ENCODE results near the gene SPEF2. TPM values are rescaled to one million over a fixed set of nuclear protein-coding genes. Genes with fewer than 3 reads are reported as not detected.
"Not testable (repeated sequence)": the region's sequence is repeated elsewhere in the genome, so short reads cannot be mapped to it uniquely, and the experiment has no call there.

Gene SPEF2
- total RNA-seq, 1 experiment from 2014 or later: 4.0 TPM

DNA sequence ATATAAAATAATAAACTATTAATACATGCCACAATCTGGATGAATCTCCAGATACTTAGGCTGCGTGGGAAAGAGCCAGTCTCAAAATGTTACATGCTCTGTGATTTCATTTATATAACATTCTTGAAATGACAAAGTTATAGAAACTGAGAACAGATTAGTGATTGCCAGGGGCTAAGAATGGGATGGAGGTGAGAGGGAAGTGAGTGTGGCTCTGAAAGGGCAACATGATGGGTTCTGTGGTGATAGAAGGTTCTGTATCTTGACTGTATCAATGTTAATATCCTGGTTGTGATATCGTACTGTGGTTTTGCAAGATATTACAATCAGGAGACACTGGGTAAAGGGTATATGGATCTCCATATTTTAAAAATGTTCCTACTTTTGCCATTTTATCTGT lies 50.7 kb downstream of the SPEF2 start:
- Histone ChIP-seq H3K4me3 (ENCODE audit: low read depth, low read length) (no peak overlapping the region), H3K27me3 (replicated peaks; ENCODE audit: control insufficient read depth, insufficient read depth, low read length) (no peaks in the 10 kb centered on the region), H3K36me3 (ENCODE audit: control insufficient read depth, insufficient read depth, low read length) (no peaks in the 10 kb centered on the region), H3K9me3 (no peaks in the 10 kb centered on the region), H3K4me1 (no peaks in the 10 kb centered on the region)
- TF ChIP-seq, protein P1, sequence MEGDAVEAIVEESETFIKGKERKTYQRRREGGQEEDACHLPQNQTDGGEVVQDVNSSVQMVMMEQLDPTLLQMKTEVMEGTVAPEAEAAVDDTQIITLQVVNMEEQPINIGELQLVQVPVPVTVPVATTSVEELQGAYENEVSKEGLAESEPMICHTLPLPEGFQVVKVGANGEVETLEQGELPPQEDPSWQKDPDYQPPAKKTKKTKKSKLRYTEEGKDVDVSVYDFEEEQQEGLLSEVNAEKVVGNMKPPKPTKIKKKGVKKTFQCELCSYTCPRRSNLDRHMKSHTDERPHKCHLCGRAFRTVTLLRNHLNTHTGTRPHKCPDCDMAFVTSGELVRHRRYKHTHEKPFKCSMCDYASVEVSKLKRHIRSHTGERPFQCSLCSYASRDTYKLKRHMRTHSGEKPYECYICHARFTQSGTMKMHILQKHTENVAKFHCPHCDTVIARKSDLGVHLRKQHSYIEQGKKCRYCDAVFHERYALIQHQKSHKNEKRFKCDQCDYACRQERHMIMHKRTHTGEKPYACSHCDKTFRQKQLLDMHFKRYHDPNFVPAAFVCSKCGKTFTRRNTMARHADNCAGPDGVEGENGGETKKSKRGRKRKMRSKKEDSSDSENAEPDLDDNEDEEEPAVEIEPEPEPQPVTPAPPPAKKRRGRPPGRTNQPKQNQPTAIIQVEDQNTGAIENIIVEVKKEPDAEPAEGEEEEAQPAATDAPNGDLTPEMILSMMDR (IDR thresholded peaks at IDR 0.05; ENCODE audit: insufficient read depth in 1 of 2, low read depth in 1 of 2, low read length in 1 of 2, severe bottlenecking in 1 of 2, unreplicated experiment in 1 of 2): no peak
- DNase-seq: no peak
- Mint-ChIP-seq H3K4me3 (ENCODE audit: unreplicated experiment) (no peak overlapping the region), H3K27me3 (ENCODE audit: insufficient read depth, unreplicated experiment) (peaks cover 4% of the 10 kb centered on the region), H3K9me3 (ENCODE audit: unreplicated experiment) (no peaks in the 10 kb centered on the region), H3K27ac (ENCODE audit: unreplicated experiment) (no peak overlapping the region), H3K36me3 (ENCODE audit: insufficient read depth, unreplicated experiment) (no peaks in the 10 kb centered on the region), H3K4me1 (ENCODE audit: low read depth, unreplicated experiment) (no peaks in the 10 kb centered on the region)
- CTCF ChIA-PET: no interaction called here
- BruUV-seq (replicated peaks): no TSS peak
- intact Hi-C loops (cut with micrococcal nuclease; ENCODE audit: unreplicated experiment): no loop called here
- POLR2A ChIA-PET: no interaction called here

DNA sequence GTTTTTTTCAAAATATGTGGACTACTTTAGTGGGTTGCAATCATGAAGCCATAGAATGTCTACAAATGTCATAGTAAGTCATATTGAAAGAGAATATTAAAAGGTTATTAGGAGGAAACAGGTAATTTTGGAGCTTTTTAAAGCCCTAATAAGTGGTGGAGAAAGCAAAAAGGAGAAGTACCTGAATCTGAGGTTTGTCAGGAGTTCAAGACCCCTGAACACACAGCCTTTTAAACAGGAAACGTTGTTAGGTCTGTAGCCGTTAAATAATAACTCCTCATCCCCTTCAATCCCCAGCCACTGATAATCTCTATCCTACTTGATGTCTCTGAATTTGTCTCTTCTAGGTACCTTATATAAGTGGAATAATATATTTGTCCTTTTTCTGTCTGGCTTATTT lies 51.1 kb downstream of the SPEF2 start:
- no peaks in the 10 kb centered on the region for H3K4me1 Mint-ChIP-seq (ENCODE audit: low read depth, unreplicated experiment)
- CTCF ChIA-PET: no interaction called here
- TF ChIP-seq, protein P1 (IDR thresholded peaks at IDR 0.05; ENCODE audit: insufficient read depth in 1 of 2, low read depth in 1 of 2, low read length in 1 of 2, severe bottlenecking in 1 of 2, unreplicated experiment in 1 of 2): no peak

DNA sequence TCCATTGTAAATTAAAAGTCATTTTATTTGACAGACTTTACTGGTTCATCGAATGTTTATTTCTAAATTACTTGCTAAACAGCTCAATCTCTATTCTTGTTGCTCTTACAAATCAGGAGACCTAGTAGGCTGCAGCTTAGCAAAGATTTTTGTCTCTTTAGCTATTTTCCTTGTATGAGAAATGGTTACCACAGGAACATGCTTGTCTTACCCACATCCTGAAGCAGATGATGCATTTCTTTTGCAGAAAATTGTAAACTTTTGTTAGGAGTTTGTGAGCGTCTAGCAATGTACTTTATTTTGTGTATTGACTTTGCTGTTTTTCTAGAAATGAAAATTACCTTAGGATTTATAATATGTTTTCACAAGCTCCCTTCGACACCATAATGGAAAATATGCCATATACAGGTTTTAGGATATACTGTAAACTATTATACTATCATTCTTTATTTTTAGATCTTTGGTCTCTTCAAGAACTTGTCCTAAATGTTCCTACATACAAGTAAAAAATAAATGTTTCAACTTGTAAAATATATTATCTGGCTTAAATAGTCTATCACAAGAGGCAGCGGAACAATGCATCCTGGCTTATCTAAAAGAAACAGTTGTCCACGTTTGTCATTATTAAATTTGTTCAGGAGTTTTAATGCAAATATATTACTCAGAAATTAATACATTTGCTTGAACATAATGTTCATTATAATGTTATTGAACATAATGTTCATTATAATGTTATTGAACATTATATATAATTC lies 54.1 kb downstream of the SPEF2 start:
- Mint-ChIP-seq H3K36me3 (ENCODE audit: insufficient read depth, unreplicated experiment) (no peaks in the 10 kb centered on the region), H3K27me3 (ENCODE audit: insufficient read depth, unreplicated experiment) (no peaks in the 10 kb centered on the region), H3K9me3 (ENCODE audit: unreplicated experiment) (no peaks in the 10 kb centered on the region), H3K4me1 (ENCODE audit: low read depth, unreplicated experiment) (no peaks in the 10 kb centered on the region), H3K4me3 (ENCODE audit: unreplicated experiment) (no peak overlapping the region), H3K27ac (ENCODE audit: unreplicated experiment) (no peak overlapping the region)
- TF ChIP-seq, protein P1 (IDR thresholded peaks at IDR 0.05; ENCODE audit: insufficient read depth in 1 of 2, low read depth in 1 of 2, low read length in 1 of 2, severe bottlenecking in 1 of 2, unreplicated experiment in 1 of 2): no peak
- H3K27me3 ChIP-seq (replicated peaks; ENCODE audit: control insufficient read depth, insufficient read depth, low read length): no peaks in the 10 kb centered on the region
- no peak overlapping the region for H3K4me3 ChIP-seq (ENCODE audit: low read depth, low read length)
- ChIA-PET POLR2A (no interaction called here), CTCF (no interaction called here)
- H3K4me1 ChIP-seq: no peaks in the 10 kb centered on the region
- intact Hi-C loops (cut with micrococcal nuclease; ENCODE audit: unreplicated experiment): no loop called here
- H3K9me3 ChIP-seq: no peaks in the 10 kb centered on the region
- no TSS peak for BruUV-seq (replicated peaks)
- no peaks in the 10 kb centered on the region for H3K36me3 ChIP-seq (ENCODE audit: control insufficient read depth, insufficient read depth, low read length)
- no peak for DNase-seq

More for the DNA sequence above, 51.1 kb downstream of the SPEF2 start:
- Histone ChIP-seq H3K27me3 (replicated peaks; ENCODE audit: control insufficient read depth, insufficient read depth, low read length) (no peaks in the 10 kb centered on the region), H3K36me3 (ENCODE audit: control insufficient read depth, insufficient read depth, low read length) (no peaks in the 10 kb centered on the region), H3K4me3 (ENCODE audit: low read depth, low read length) (no peak overlapping the region), H3K4me1 (no peaks in the 10 kb centered on the region), H3K9me3 (no peaks in the 10 kb centered on the region)
- intact Hi-C loops (cut with micrococcal nuclease; ENCODE audit: unreplicated experiment): no loop called here
- BruUV-seq (replicated peaks): no TSS peak
- Mint-ChIP-seq H3K27ac (ENCODE audit: unreplicated experiment) (no peak overlapping the region), H3K36me3 (ENCODE audit: insufficient read depth, unreplicated experiment) (no peaks in the 10 kb centered on the region), H3K4me3 (ENCODE audit: unreplicated experiment) (no peak overlapping the region), H3K9me3 (ENCODE audit: unreplicated experiment) (no peaks in the 10 kb centered on the region), H3K27me3 (ENCODE audit: insufficient read depth, unreplicated experiment) (peaks cover 4% of the 10 kb centered on the region)
- no peak for DNase-seq
- POLR2A ChIA-PET: no interaction called here

DNA sequence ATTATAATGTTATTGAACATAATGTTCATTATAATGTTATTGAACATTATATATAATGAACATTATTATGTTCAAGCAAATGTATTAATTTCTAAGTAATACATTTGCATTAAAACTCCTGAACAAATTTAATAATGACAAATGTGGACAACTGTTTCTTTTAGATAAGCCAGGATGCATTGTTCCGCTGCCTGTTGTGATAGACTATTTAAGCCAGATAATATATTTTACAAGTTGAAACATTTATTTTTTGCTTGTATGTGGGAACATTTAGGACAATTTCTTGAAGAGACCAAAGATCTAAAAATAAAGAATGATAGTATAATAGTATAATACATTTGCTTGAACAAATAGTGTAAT lies 54.6 kb downstream of the SPEF2 start:
- BruUV-seq (replicated peaks); H3K27me3 Mint-ChIP-seq (ENCODE audit: insufficient read depth, unreplicated experiment); H3K9me3 ChIP-seq; H3K4me1 ChIP-seq; H3K36me3 Mint-ChIP-seq (ENCODE audit: insufficient read depth, unreplicated experiment); POLR2A ChIA-PET; H3K4me3 ChIP-seq (ENCODE audit: low read depth, low read length); H3K36me3 ChIP-seq (ENCODE audit: control insufficient read depth, insufficient read depth, low read length); DNase-seq; H3K27me3 ChIP-seq (replicated peaks; ENCODE audit: control insufficient read depth, insufficient read depth, low read length); H3K27ac Mint-ChIP-seq (ENCODE audit: unreplicated experiment); H3K4me3 Mint-ChIP-seq (ENCODE audit: unreplicated experiment); intact Hi-C loops (cut with micrococcal nuclease; ENCODE audit: unreplicated experiment); H3K4me1 Mint-ChIP-seq (ENCODE audit: low read depth, unreplicated experiment); H3K9me3 Mint-ChIP-seq (ENCODE audit: unreplicated experiment): not testable (repeated sequence)
- CTCF ChIA-PET: interaction anchor here (0.6 kb wide), 1 partner anchor 122 kb away, joined by 4 read pairs; no protein-coding TSS in a partner anchor

Measured in Caco-2 (cell line).